Measurements from ENCODE around the gene PIK3C3.

DNA sequence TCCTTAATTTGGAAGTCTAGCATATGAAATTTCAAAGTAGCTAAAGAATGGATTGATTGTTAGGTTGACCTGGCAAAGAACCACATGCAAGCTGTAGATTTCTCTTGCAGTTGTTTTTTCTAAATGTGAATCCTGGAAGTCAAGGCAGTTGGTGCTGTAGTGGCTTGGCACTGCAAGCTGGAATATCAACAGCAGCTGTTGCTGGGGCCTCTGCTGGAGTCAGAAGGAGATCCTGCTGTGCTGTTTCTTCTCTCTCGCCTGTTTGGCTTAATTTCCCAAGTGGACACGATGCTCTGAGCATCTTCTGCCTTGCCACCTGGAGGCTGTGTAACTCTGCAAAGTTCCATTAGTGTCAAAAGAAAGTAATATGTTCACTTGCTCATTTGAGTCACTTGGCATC, 12.6 kb downstream of the PIK3C3 start:
- no peak for TF ChIP-seq POLR2A (IDR thresholded peaks at IDR 0.05)
- TF ChIP-seq, protein P1, sequence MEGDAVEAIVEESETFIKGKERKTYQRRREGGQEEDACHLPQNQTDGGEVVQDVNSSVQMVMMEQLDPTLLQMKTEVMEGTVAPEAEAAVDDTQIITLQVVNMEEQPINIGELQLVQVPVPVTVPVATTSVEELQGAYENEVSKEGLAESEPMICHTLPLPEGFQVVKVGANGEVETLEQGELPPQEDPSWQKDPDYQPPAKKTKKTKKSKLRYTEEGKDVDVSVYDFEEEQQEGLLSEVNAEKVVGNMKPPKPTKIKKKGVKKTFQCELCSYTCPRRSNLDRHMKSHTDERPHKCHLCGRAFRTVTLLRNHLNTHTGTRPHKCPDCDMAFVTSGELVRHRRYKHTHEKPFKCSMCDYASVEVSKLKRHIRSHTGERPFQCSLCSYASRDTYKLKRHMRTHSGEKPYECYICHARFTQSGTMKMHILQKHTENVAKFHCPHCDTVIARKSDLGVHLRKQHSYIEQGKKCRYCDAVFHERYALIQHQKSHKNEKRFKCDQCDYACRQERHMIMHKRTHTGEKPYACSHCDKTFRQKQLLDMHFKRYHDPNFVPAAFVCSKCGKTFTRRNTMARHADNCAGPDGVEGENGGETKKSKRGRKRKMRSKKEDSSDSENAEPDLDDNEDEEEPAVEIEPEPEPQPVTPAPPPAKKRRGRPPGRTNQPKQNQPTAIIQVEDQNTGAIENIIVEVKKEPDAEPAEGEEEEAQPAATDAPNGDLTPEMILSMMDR (IDR thresholded peaks at IDR 0.05) = no peak
- TF ChIP-seq POLR2AphosphoS5 (IDR thresholded peaks at IDR 0.05) = no peak

Data from breast epithelium (tissue), 3 donors.